IPS DF 4.7 (cell line): Measurements from ENCODE around the gene MAST4.

Source experiments
- DNase-seq: peaks from one replicate; pipeline ENCODE4 v3.0.0-alpha.2; 2013; ENCODE audit warnings: low spot score; ENCODE audit errors: extremely low read depth

Gene MAST4

DNA sequence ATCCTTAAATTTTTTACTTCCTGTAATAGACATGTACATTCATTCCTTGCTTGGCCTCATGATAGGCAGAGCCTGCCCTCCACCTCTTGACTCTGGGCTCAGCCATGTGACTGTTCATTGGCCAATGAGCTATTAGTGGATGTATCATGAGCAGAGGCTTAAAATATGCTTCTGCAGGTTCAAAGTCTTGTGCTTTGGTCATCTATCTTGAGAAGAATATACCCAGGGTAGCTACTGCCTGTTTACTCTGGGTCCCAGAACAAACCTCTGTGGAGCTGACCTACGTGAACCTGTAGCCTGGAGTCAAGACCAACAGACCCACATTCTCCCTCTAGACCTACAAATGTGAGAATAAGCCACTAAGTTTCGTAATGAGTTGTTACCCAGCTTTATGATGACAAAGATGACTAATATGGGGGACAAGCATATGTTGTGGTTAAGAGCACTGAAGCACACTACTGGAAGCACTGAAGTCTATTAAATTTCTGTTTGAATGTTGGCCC, 244.4 kb downstream of the MAST4 start:
- no peak for DNase-seq

DNA sequence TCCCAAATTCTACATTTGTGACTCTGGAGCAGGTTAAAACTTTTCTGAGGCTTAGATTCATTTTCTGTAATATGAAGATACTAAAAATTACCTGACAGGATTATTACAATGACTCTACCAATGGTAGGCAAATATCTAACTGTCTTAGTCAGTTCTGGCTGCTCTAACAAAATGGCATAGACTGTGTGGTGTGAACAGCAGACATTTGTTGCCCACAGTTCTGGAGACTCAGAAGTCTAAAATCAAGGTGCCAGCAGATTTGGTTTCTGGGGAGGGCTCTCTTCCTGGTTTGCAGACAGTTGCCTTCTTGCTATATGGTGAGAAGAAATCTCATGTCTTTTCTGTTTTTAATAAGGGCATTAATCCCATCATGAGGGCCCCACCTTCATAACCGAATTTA, 245.1 kb downstream of the MAST4 start:
- no peak for DNase-seq

DNA sequence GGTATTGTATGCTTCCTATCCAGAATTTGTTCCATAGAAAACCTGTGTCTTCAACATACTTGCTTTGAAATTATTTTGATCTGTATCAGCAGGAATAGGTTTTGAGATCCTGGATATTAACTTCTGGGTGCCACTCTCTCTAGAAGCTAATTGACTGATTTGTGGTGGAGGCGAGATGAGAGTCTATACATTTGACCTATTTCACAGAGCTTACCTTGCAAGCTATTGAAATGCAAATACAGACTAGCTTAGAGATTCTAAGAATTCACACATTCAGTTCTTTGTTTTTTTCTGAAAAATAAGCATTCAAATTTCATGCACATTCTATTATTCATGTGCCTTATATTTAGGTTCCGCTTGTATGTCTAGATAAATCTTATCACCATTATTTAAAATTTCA, 246.3 kb downstream of the MAST4 start:
- DNase-seq: no peak

- no peak for DNase-seq
Observed at GRCh38 chr5:66843065-66843464, 246.9 kb downstream of the MAST4 start.

DNA sequence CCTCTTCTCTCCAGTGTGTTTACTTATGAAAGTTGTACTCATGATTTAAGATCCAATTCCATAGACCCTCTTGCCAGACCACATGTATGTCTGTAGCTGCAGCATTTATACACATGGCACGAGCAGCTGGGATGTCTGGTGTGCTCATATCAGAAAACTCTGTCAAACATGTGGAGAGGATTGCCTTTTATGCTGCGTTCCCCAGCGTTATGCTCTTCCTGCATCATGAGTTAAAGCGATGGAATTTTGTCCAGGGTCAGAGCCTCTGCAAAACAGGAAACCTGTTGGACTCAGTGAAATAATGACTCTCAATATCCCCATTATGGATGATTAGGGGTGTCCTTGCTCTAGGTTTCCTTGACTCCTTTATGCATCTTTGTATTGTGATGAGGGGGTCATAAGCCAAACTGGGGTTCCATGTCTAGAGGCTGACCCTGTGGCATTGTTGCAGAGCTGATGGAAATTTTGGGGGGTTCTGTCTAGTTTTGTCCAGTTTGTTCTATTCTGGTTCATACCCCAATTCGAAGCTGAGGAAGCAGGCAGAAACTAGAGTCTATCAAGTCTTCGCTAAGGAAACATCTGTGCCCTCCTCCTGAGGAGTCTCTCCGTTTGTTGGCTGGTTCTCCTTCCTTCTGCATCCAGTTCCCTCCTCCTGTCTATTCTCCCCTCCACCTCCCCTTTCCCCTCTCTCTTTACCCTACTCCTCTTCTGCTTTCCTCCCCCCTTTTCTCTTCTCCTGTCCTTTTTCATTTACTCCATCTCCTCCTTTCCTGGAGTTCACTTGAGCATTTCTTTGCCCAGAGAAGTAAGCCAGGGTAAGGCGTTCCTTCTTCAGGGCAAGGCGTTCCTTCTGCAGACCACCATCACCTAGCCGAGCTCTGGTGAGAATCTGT, 252.8 kb downstream of the MAST4 start:
- DNase-seq: no peak

GRCh38 chr5:66849803-66850202, 253.6 kb downstream of the MAST4 start:
- no peak for DNase-seq

DNA sequence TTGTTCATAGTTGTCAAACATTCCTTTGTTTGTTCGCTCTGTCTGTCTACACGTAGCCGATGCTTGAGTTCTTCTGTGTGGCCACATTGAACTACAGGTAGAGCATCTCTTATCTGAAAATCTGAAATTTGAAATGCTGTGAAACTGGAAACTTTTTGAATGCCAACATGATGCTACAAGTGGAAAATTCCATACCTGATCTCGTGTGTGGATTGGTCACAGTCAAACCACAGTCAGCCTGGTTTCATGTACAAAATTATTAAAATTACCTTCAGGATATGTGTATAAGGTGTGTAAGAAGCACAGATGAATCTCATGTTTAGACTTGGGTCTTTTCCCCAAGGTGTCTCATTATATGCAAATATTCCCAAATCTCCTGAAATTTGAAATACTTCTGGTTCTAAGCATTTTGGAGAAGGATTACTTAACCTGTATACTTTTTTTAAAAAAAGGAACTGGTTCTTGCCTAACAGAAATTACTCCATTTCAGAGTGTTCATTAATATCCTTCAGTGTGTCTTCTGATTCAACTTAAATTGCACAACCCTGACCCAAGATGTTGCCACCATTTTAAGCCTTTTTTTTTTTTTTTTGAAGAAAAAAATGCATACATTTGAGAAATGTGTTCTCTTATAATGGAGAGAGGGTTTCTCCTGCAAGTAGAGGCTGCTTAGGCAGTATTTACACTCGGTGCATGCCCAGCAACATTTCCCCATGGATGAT, 254.3 kb downstream of the MAST4 start:
- no peak for DNase-seq

- DNase-seq: no peak
Observed at GRCh38 chr5:66851306-66851705, 255.1 kb downstream of the MAST4 start.

DNA sequence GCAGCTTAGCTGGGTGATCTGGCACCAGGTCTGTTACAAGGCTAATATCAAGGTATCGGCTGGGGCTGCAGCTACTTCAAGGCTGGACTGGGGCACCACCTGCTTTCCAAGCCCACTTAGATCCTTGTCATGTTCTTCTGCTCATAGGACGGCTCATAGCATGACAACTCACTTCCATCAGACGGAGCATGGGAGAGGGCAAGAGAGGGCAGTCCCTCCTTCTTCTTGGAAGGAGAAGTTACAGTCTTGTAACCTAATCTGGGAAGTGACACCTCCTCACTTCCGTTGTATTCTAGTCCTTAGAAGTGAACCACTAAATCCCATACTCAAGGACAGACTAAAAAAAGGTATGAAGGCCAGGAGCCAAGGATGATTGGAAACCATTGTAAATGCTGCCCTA, 258.2 kb downstream of the MAST4 start:
- no peak for DNase-seq

DNA sequence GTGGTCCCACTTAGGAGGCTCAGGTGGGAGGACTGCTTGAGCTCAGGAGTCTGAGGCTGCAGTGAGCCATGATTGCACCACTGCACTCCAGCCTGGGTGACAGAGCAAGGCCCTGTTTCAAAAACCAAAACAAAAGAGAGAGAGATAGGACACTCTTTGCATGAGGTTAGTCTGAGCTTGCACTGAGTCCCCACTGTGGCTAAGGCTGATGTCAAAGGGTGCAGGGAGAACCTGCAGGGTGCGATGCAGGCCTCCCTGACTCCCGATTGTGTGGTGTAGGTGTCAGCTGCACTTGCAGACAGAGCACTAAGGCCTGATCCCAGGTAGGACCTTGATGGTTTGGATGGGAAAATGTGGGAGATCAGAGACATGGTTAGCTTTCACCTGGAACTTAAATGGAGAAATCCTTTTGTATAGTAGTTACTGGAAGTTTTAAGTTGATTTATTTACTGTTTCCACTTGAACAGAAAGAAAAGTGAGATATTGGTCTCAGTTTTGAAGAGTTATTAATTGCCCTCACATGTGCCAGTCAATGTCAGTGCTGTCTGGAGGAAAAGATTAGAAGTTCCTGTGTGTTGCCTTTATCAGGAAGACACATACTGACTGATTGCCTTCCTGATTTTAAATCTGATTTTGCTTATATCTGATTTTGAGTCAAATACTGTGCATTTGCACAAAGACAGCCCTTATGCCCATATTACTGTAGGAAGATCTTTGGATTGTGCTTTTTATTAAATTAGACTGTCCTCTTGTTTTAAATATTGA, 260.0 kb downstream of the MAST4 start:
- no peak for DNase-seq

- no peak for DNase-seq
Observed at GRCh38 chr5:66859526-66859925, 263.3 kb downstream of the MAST4 start.

GRCh38 chr5:66860199-66860975, 264.2 kb downstream of the MAST4 start:
- DNase-seq: no peak

- DNase-seq: no peak
Observed at GRCh38 chr5:66861402-66861801, 265.2 kb downstream of the MAST4 start.

DNA sequence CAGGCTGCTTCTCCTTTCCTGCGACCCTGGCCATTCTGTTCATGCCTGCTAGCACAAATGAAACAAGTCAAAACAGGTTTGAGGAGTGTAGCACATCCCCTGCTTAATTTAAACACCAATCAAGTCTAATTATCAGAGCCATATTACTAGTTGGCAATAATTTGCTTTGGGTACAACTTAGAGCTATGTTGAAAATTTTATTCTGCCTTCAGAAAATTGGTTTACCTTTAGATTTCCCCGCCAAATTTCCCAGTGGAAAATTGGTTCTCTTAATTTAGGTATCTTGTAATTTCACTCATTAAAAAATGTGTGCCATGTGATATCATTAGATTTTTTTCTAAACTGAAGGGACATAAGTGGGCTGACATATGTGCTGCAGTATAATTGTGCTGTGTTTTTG, 265.8 kb downstream of the MAST4 start:
- DNase-seq: no peak

GRCh38 chr5:66863243-66864170, 267.3 kb downstream of the MAST4 start:
- no peak for DNase-seq

DNA sequence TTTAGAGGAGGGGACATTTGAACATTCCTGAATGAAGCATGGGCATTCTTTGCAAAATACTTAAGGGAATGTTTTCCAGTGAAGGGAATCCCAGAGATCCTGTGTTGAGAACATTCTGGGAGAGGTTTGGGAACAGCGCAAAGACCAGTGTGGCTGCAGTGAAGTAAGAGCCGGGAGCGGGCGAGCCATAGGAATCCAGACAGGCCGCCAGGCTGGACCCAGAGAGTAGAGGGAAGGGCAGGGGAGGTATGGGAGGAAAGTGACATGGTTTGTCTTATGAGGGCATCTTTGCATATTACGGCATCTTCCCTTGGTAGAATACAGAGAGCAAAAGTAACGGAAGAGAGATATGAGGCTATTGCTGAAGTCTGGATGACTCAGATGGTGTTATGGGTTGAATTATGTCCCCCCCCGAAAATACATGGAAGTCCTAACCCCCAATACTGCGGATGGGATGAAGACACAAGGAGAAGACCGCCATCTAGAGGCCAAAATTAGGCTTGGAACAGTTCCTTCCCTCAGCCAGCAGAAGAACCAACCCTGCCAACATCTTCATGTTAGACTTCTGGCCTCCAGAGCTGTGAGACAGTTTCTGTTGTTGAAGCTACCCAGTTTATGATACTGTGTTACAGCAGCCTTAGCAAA, 268.2 kb downstream of the MAST4 start:
- DNase-seq: peak; percentile 46

DNA sequence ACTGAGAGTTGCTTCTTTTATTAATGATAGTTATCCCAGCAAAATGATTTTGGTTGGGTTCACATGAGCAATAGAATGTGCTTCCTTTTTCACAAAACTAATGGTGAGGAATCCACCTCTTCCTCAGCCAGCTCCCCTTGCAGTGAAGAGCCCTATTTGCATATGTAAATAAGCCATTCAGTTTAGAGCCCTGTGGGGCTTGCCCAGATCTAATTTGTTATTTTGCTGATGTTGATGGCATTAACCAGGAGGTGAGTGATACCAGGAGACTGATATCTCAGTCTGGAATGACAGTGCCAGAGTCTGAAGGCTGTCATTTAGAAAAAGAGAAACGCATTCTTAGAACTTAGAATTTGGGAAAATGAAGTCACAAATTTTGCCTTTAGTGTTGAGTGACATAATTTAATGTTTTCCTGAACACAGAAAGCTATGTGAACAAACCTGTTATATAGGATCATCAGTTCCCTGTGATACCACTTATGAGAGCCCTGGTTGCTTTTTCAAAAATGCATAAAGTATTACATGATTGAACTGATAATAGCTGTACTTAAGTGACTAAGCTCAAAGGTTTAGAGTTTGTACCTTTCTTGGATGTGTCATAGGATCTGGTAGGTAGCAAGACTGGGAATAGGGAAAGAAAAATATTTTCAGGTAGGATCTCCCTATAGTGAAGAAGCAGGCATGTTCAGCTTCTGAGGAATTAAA, 271.6 kb downstream of the MAST4 start:
- no peak for DNase-seq

- no peak for DNase-seq
Observed at GRCh38 chr5:66869347-66869746, 273.2 kb downstream of the MAST4 start.

DNA sequence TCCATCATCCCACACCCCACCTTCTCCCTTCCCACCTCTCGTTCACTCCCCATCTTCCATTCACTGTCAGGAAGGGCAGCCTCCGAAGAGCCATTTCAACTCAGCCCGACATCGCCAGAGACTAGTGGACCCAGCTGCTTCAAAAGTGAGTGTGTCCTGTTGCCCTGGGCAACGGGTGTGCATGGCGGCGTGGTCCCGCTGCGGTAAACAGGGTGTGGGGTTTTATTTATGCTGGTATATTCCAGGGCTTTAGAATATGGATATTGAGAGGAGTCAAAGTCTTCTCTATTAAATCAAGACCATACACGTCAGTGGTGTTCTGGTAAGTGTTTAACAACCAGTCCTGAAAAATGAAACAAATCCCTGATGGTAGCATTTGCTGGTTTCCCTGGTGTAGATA, 274.5 kb downstream of the MAST4 start:
- DNase-seq: no peak
